ENCODE measurements around the gene PDE11A.
A peak's percentile ranks its signal among the peaks of the same experiment; 100 is the strongest.

PDE11A gene

GRCh38 chr2:177692783-177693269, 379.8 kb downstream of the PDE11A start:
- no peak for DNase-seq
- intact Hi-C loops (cut with DNase I) = no loop called here

GRCh38 chr2:177692042-177692782, 380.4 kb downstream of the PDE11A start:
- intact Hi-C loops (cut with DNase I) = no loop called here

DNA sequence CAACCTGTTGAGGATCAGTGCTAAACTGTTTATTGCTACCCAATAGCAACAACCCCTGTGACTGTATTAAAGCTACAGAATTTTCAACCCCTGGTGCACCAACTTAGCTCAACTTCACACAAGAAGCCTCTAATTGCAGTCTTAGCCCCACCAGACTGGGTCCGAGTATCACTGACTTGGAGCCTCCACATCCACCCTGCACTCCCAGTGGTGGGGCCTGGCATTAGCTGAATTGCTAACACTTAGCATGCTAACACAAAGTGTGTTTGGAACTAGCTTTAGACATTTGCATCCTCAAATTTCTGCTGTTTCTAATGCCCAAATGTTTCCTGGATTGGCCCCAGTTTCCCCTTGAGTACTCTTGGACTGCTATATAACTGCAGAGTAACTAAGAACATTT, 381.4 kb downstream of the PDE11A start:
- intact Hi-C loops (cut with DNase I) = no loop called here
- DNase-seq = no peak

More at GRCh38 chr2:177692042-177692782, 380.4 kb downstream of the PDE11A start:
- no peak for DNase-seq

GRCh38 chr2:177689623-177690022, 383.0 kb downstream of the PDE11A start:
- intact Hi-C loops (cut with DNase I) = no loop called here
- DNase-seq = no peak

- DNase-seq = no peak
- intact Hi-C loops (cut with DNase I) = no loop called here
These were observed 383.7 kb downstream of the PDE11A start for GRCh38 chr2:177688844-177689243.

DNA sequence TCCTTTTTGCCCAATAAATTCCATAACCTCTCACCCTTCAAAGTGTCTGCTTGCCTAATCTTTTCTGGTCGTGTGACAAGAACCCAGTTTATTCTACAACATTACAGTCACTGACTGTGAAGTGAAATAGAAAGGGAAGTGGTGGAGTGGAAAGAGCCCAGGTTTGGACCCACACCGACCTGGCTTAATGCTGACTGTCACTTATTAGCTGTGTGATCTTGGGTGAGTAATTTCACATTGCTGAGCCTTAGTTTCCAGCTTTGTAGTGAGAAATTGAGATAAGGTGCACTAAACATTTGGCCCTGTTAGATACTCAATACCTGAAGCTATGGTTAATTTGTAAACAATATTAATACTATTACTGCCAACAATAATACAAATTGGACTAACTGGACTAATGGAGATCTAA, 388.9 kb downstream of the PDE11A start:
- DNase-seq = no peak
- intact Hi-C loops (cut with DNase I) = no loop called here

DNA sequence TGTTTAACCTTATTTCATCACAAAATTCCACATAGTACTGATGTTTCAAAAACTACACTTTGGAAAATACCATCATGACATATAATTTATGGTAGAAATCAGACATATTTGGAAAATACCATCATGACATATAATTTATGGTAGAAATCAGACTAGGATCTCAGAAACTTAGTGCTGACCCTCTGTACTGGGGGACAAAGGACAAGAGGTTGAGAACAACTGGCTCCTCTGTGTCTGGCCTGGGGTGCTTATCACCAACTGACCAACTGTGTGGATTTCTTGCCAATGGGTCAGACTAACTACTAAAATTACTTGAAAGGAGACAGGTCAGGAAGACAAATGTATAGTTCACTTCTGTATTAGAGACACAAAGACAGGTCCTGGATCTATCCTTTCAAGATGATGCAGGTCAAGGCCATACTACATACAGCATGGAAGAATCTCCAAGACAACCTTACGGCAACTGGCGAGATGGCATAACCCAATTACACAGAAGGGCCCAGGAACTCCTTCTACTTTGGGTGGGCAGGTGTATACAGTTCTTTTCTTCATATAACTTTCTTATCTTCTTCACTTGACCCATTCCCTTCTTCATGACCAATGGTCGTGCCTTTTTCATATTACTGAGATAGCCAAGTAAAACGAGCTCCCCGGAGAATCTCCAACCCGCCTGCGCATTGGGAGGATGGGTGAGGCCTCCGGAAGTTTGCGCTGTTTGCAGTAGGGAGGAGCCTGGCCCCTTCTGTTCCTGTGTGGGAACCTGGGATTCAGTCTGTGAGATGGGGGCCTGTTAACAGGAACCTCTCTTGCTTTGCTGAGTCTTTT, 389.5 kb downstream of the PDE11A start:
- intact Hi-C loops (cut with DNase I) = no loop called here
- DNase-seq = no peak

- no peak for DNase-seq
- intact Hi-C loops (cut with DNase I) = no loop called here
These were observed 390.6 kb downstream of the PDE11A start for GRCh38 chr2:177682006-177682405.

DNA sequence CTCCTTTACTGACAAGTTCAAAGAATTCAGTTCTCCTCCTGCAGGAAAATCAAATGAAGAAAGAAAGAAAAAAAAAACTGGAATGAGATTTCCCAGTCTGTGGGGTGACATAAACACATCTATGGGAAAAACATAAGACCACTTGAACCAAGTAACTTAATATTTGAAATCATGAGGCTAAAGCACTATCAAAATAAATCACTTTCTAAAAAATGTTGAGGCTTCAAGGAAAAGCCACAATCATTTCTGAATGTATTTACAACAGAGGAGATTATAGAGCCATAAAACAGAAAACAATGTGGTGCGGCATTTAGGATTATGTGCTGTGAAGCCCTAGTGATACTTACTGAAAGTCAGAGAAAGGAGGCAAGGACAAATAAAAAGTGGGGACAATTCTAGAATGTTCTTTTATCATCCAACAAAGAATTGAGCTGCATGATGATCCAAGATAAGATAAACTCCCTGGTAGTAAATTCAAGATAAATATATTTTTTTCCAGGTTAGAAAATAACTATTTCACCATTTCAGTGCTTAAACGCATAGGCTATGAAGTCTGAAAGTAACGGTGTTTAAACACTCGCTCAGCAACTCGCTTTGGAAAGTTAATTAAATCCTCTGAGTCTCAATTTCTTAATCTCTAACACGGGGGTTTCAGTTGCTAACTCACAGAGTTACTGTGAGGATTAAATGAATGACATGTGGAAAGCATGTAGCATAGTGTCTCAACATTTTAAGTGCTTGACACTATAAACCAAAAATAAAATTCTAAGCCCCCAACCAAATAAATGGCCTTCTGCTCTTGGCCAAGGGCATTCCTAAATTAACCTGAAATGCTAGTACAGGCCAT, 391.5 kb downstream of the PDE11A start:
- intact Hi-C loops (cut with DNase I) = no loop called here

GRCh38 chr2:177679611-177680605, 392.7 kb downstream of the PDE11A start:
- no peak for DNase-seq
- intact Hi-C loops (cut with DNase I) = no loop called here

More for the DNA sequence above, 391.5 kb downstream of the PDE11A start:
- DNase-seq = no peak

DNA sequence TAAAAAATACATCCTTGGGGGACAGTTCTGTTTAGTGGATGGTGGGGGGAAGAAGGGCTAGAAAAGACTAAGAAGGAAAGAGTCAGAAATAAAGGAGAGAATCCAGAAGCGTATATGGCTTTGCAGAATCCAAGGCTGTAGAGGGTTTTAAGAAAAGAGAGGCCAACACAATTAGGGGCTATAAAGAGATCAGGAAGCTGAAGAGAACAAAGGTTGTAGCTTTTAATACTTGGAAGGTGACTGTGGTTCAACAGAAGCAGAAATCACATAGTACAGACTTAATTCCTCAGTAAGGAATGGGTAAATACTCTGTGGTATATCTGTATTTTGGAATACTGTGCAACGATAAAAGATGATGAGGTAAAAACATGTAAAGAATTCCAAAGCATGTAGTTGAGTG, 393.6 kb downstream of the PDE11A start:
- no peak for DNase-seq
- intact Hi-C loops (cut with DNase I) = no loop called here

DNA sequence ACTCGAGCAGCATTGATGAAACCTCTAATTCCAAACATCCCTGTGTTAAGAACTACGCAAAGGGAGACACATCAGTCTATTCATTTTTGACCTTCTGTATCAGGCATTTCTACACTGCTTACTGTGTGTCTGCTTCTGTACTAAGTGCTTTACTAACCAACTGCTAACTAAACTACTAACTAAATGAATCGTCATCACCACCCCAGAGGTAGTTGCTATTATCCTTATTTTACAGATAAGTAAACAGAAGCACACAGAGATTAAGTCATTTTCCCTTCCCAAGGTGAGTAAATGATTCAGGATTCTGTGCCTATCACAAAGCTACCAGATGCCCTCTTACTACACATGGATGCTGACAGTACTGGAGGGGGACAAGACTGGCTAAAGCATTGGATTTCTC, 395.9 kb downstream of the PDE11A start:
- intact Hi-C loops (cut with DNase I) = no loop called here
- no peak for DNase-seq

DNA sequence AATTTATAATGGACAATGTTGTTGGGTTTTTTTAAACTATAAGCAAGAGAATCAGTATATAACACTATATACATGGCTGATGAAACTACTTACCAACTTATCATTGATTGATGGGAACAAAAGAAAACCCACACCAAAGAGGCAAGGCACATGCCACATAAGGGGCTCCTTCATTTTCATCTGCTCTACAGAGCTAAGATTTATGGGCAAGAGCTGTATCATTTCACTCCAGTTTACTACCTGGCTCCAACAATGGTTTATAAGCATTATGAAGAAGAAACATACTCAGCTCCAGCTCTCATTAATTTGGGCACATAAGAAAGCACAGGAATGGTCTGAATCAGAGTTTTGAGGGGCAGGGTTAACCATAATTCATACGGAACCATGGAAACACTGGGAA, 396.8 kb downstream of the PDE11A start:
- intact Hi-C loops (cut with DNase I) = no loop called here
- DNase-seq = no peak

DNA sequence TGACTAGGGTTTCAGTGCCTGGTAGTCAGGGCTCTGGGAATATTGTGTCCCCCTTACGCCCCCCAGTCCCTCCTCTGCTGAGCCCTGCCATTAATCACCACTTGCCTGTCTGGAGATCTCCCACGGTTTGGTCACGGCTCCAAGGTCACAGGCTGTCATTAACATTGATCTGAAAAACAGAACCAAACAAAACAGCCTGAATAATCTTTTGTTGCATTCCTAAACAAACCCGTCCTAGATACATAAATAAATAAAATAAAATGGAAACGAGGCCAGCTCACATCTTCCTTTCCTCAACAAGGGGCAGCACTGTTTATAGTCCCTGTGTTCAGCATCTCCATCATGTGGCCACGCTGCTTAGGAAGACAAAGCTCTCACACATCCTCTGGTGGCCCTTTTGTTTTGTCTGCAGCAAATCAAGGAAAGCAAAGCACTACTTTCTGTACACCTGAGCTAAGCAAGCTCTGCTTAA, 397.2 kb downstream of the PDE11A start:
- intact Hi-C loops (cut with DNase I) = no loop called here
- DNase-seq = peak in 36 of 42 donors; percentile 6 to 70 (median 31)

DNA sequence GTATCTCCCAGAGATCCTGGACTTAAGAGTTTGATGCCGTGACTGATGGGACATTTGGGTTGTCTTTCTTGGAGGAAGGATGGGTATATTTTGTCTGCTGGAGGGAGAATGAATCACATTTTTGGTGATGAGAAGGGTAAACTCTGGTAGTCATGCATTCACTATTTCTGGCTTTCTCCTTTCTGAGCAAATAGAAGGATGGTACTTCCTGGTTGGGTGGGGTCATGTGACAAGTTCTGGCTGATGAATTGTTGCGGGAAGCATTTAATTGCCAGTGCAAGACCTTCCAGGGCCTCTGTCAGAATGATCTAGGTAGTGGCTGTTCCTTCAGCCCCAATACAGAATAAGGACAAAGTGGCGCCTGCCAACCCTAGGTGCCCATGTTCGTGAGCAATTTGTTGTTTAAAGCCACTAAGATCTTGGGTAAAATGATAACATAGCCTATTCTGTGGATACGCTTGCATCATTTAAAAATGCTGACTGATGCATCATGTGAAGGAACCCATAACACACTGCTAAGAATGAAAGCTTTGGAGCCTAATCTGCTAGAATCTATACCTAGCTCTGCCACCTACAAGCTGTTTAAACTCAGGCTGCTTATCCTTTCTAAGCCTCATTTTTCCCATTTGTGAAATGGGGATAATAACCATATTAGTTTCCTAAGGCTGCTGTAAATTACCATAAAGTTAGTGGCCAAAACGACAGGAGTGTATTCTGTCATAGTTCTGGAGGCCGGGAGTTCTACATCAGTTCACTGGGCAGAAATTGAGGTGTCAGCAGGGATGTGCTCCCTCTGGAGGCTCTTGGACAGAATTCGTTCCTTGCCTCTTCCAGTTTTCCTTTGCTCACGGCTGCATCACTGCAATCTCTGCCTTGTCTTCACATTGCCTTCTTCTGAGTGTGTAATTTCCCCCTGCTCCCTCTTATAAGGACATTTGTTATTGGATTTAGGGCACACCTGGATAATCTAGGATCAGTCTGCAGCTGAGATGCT, 398.7 kb downstream of the PDE11A start:
- no peak for DNase-seq

GRCh38 chr2:177671662-177672061, 400.9 kb downstream of the PDE11A start:
- no peak for DNase-seq
- intact Hi-C loops (cut with DNase I) = no loop called here

More for the DNA sequence above, 398.7 kb downstream of the PDE11A start:
- intact Hi-C loops (cut with DNase I) = no loop called here

Measured in head of caudate nucleus (tissue), 42 donors.